ENCODE measurements around the gene DHFR2.

- TF ChIP-seq CTCF (tag by site-specific recombination; IDR thresholded peaks at IDR 0.05), result no peak
- TF ChIP-seq SETDB1 (IDR thresholded peaks at IDR 0.05; ENCODE audit: insufficient read length, low read length), result no peak
- TF ChIP-seq REPIN1 (tag by site-specific recombination; IDR thresholded peaks at IDR 0.05; ENCODE audit: low read depth), result no peak
- no peak for TF ChIP-seq ZNF311 (tag by site-specific recombination; IDR thresholded peaks at IDR 0.05; ENCODE audit: borderline replicate concordance)
- no peak for TF ChIP-seq AEBP2 (tag by site-specific recombination; IDR thresholded peaks at IDR 0.05; ENCODE audit: borderline replicate concordance)
- no peak for TF ChIP-seq ZNF837 (tag by site-specific recombination; IDR thresholded peaks at IDR 0.05)
Observed at GRCh38 chr3:94066506-94067500, 4.1 kb upstream of the DHFR2 start.

All from HEK293 (cell line).